ENCODE data around the gene SLFNL1.

The SLFNL1 gene

GRCh38 chr1:41023279-41023990 lies 1.9 kb upstream of the SLFNL1 start:
- TF ChIP-seq TEAD4 (IDR thresholded peaks at IDR 0.05), result no peak
- peak; percentile 41; the same call in 1 of the 2 replicates for TF ChIP-seq RAD21 (IDR thresholded peaks at IDR 0.05; ENCODE audit: low read depth)

DNA sequence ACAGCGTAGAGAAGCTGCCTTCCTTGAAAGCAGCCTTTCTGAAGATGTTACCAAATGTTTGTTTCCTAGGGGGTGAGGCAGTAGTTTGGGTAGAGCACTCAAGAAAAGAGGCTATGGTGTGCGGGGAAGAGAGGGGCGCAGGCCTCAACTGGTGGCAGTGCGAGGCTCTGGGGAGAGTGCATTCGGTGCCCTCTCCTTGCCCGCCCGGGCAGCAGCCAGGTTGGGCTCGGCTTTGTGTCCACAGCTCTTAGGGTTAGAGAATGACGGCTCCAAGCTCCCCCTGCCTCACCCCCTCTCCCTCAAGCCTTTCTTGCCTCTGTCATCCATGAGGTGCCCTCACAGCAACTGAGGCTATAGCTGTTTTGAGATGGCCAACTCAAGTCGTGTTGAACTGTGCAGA lies 899 bp upstream of the SLFNL1 start:
- TF ChIP-seq TAF1 (IDR thresholded peaks at IDR 0.05; ENCODE audit: low read depth), result no peak
- no peak for TF ChIP-seq EGR1 (IDR thresholded peaks at IDR 0.05)
- TF ChIP-seq TEAD4 (IDR thresholded peaks at IDR 0.05), result no peak
- TF ChIP-seq NFIC (IDR thresholded peaks at IDR 0.05), result no peak
- no peak for TF ChIP-seq FOXM1 (IDR thresholded peaks at IDR 0.05; ENCODE audit: borderline replicate concordance, low read depth)
- no peak for TF ChIP-seq CREB1 (IDR thresholded peaks at IDR 0.05; ENCODE audit: low read depth)
- TF ChIP-seq ZBTB7A (IDR thresholded peaks at IDR 0.05; ENCODE audit: low read depth), result no peak
- TF ChIP-seq MAX (IDR thresholded peaks at IDR 0.05), result no peak
- no peak for TF ChIP-seq TCF12 (IDR thresholded peaks at IDR 0.05; ENCODE audit: low read depth)
- TF ChIP-seq EP300 (IDR thresholded peaks at IDR 0.05; ENCODE audit: borderline replicate concordance), result no peak

DNA sequence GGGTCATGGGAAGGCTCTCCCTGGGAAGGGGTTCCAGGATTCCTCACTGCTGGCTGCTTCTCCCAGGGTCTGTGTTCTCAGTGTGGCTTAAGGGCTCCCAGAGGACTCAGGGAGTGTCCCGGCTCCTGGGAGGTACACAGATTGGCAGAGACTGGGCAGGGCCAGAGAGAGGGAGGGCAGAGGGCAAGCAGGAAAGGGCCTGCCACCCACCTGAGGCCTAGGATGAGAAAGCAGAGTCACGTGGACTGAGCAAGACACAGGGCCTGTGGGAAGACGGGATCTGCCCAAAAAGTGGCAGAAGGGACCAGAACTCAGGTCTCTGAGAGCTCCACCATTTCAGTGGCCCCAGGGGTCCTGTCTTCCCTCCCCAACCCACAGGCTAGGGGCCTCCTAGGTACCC lies 871 bp downstream of the SLFNL1 start:
- TF ChIP-seq TCF12 (IDR thresholded peaks at IDR 0.05; ENCODE audit: low read depth) (no peak), NFIC (IDR thresholded peaks at IDR 0.05) (no peak), ZBTB7A (IDR thresholded peaks at IDR 0.05; ENCODE audit: low read depth) (no peak), CREB1 (IDR thresholded peaks at IDR 0.05; ENCODE audit: low read depth) (no peak), FOXM1 (IDR thresholded peaks at IDR 0.05; ENCODE audit: borderline replicate concordance, low read depth) (no peak), TAF1 (IDR thresholded peaks at IDR 0.05; ENCODE audit: low read depth) (no peak), RAD21 (IDR thresholded peaks at IDR 0.05; ENCODE audit: low read depth) (no peak), REST (IDR thresholded peaks at IDR 0.05; ENCODE audit: low read depth) (no peak), EGR1 (IDR thresholded peaks at IDR 0.05) (no peak), CEBPB (IDR thresholded peaks at IDR 0.05) (no peak), TEAD4 (IDR thresholded peaks at IDR 0.05) (no peak), YY1 (IDR thresholded peaks at IDR 0.05; ENCODE audit: low read depth) (no peak)
- TF ChIP-seq, protein P1, sequence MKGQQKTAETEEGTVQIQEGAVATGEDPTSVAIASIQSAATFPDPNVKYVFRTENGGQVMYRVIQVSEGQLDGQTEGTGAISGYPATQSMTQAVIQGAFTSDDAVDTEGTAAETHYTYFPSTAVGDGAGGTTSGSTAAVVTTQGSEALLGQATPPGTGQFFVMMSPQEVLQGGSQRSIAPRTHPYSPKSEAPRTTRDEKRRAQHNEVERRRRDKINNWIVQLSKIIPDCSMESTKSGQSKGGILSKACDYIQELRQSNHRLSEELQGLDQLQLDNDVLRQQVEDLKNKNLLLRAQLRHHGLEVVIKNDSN (IDR thresholded peaks at IDR 0.05), result no peak

GRCh38 chr1:41020109-41020576 lies 1.4 kb downstream of the SLFNL1 start:
- TF ChIP-seq TEAD4 (IDR thresholded peaks at IDR 0.05), result no peak
- TF ChIP-seq NFIC (IDR thresholded peaks at IDR 0.05), result no peak
- no peak for TF ChIP-seq ZBTB7A (IDR thresholded peaks at IDR 0.05; ENCODE audit: low read depth)
- TF ChIP-seq TCF12 (IDR thresholded peaks at IDR 0.05; ENCODE audit: low read depth), result no peak
- TF ChIP-seq EP300 (IDR thresholded peaks at IDR 0.05; ENCODE audit: borderline replicate concordance), result no peak
- no peak for TF ChIP-seq YY1 (IDR thresholded peaks at IDR 0.05; ENCODE audit: low read depth)
- no peak for TF ChIP-seq EGR1 (IDR thresholded peaks at IDR 0.05)
- TF ChIP-seq CEBPB (IDR thresholded peaks at IDR 0.05), result no peak
- no peak for TF ChIP-seq MAX (IDR thresholded peaks at IDR 0.05)
- TF ChIP-seq REST (IDR thresholded peaks at IDR 0.05; ENCODE audit: low read depth), result no peak
- TF ChIP-seq FOXM1 (IDR thresholded peaks at IDR 0.05; ENCODE audit: borderline replicate concordance, low read depth), result no peak
- TF ChIP-seq, protein P1 (IDR thresholded peaks at IDR 0.05), result no peak
- TF ChIP-seq RAD21 (IDR thresholded peaks at IDR 0.05; ENCODE audit: low read depth), result no peak
- TF ChIP-seq CREB1 (IDR thresholded peaks at IDR 0.05; ENCODE audit: low read depth), result no peak
- TF ChIP-seq TAF1 (IDR thresholded peaks at IDR 0.05; ENCODE audit: low read depth), result no peak

DNA sequence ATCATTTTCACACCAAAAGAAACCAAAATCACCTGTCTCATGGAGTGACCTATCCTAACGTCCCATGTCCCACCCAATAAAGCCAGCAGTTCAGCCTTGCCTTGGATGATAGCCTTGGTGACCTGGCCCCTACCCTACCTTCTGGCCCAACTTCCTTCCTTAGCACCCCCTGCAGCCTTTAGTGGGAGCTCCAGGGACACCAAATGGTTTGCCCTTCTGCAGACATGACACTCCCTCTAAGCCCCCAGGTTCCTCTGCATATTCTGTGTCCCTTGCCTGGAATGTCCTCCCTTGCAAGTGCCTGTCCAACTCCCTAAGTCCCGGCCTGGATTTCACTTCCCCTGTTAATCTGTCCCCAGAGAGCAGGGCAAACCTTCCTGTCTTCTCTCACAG lies 2.2 kb downstream of the SLFNL1 start:
- no peak for TF ChIP-seq ZBTB7A (IDR thresholded peaks at IDR 0.05; ENCODE audit: low read depth)
- no peak for TF ChIP-seq FOXM1 (IDR thresholded peaks at IDR 0.05; ENCODE audit: borderline replicate concordance, low read depth)
- no peak for TF ChIP-seq TEAD4 (IDR thresholded peaks at IDR 0.05)
- no peak for TF ChIP-seq EP300 (IDR thresholded peaks at IDR 0.05; ENCODE audit: borderline replicate concordance)
- TF ChIP-seq EGR1 (IDR thresholded peaks at IDR 0.05), result no peak
- no peak for TF ChIP-seq RAD21 (IDR thresholded peaks at IDR 0.05; ENCODE audit: low read depth)
- no peak for TF ChIP-seq NFIC (IDR thresholded peaks at IDR 0.05)
- TF ChIP-seq YY1 (IDR thresholded peaks at IDR 0.05; ENCODE audit: low read depth), result no peak
- no peak for TF ChIP-seq CEBPB (IDR thresholded peaks at IDR 0.05)
- TF ChIP-seq, protein P1 (IDR thresholded peaks at IDR 0.05), result no peak
- no peak for TF ChIP-seq REST (IDR thresholded peaks at IDR 0.05; ENCODE audit: low read depth)
- no peak for TF ChIP-seq TAF1 (IDR thresholded peaks at IDR 0.05; ENCODE audit: low read depth)
- TF ChIP-seq TCF12 (IDR thresholded peaks at IDR 0.05; ENCODE audit: low read depth), result no peak
- no peak for TF ChIP-seq CREB1 (IDR thresholded peaks at IDR 0.05; ENCODE audit: low read depth)
